ENCODE data around the gene POLD1.

DNA sequence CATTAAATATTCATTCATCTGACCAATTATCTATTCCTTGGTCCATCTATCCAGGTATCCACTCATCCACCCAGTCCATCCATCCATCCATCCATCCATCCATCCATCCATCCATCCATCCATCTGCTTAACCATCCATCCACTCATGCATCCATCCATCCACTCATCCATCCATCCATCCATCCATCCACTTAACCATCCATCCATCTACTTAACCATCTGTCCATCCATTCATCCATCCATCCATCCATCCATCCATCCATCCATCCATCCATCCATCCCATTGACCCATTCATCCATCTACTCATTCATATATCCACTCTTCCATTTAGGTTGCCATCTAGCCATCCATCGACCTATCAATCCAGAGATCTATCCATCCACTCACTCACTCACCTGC is 59.9 kb downstream of the POLD1 start:
- TF ChIP-seq, protein P1, sequence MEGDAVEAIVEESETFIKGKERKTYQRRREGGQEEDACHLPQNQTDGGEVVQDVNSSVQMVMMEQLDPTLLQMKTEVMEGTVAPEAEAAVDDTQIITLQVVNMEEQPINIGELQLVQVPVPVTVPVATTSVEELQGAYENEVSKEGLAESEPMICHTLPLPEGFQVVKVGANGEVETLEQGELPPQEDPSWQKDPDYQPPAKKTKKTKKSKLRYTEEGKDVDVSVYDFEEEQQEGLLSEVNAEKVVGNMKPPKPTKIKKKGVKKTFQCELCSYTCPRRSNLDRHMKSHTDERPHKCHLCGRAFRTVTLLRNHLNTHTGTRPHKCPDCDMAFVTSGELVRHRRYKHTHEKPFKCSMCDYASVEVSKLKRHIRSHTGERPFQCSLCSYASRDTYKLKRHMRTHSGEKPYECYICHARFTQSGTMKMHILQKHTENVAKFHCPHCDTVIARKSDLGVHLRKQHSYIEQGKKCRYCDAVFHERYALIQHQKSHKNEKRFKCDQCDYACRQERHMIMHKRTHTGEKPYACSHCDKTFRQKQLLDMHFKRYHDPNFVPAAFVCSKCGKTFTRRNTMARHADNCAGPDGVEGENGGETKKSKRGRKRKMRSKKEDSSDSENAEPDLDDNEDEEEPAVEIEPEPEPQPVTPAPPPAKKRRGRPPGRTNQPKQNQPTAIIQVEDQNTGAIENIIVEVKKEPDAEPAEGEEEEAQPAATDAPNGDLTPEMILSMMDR (conservative IDR thresholded peaks at IDR 0.05 in 1 of 2, IDR thresholded peaks at IDR 0.05 in 1 of 2; ENCODE audit: extremely low read depth in 1 of 2, insufficient read depth in 1 of 2, low read depth in 1 of 2, low read length in 2 of 2): no peak
- TF ChIP-seq EZH2 (IDR thresholded peaks at IDR 0.05; ENCODE audit: borderline replicate concordance, low read length): no peak

Measured in mammary epithelial cell (primary cell).